ENCODE results near the gene C9orf152. TPM values are rescaled to one million over a fixed set of nuclear protein-coding genes. Genes with fewer than 3 reads are reported as not detected.

The C9orf152 gene
- total and polyA plus RNA-seq, 2 of the 13 experiments (the other 11 are each of a cell fraction or from before 2014, with no cell fraction given): 0.24 to 0.48 TPM

GRCh38 chr9:110256380-110257096, 48.6 kb upstream of the C9orf152 start, which contains the start of gene TXN (continued):
- TF ChIP-seq KDM2A (CRISPR knock-in tag; IDR thresholded peaks at IDR 0.05; ENCODE audit: borderline replicate concordance, low read depth): peak; percentile 15; the same call in 1 of the 2 replicates
- TF ChIP-seq ZNF879 (CRISPR knock-in tag; IDR thresholded peaks at IDR 0.05): no peak
- TF ChIP-seq ZNF230 (CRISPR knock-in tag; IDR thresholded peaks at IDR 0.05): no peak
- peak in 1 of 2 experiments; percentile 57; a peak in 1 of 4 replicates for TF ChIP-seq KLF16 (CRISPR knock-in tag; IDR thresholded peaks at IDR 0.05)
- TF ChIP-seq ATF7-NPFF (CRISPR knock-in tag; IDR thresholded peaks at IDR 0.05; ENCODE audit: low read depth): peak; percentile 46; the same call in 1 of the 2 replicates
- TF ChIP-seq FOXP1 (IDR thresholded peaks at IDR 0.05): no peak
- TF ChIP-seq FOXP1 (CRISPR knock-in tag; IDR thresholded peaks at IDR 0.05): 0 out of 2 replicates have a peak, but pooled peaks have one; percentile 30
- peak; percentile 26; the same call in 1 of the 2 replicates for TF ChIP-seq ZNF563 (CRISPR knock-in tag; IDR thresholded peaks at IDR 0.05)
- TF ChIP-seq TP53 (CRISPR knock-in tag; conservative IDR thresholded peaks at IDR 0.05): no peak
- peak; percentile 82; the same call in 1 of the 2 replicates for TF ChIP-seq ZNF772 (CRISPR knock-in tag; IDR thresholded peaks at IDR 0.05)
- no peak for TF ChIP-seq ZFP36L1 (CRISPR knock-in tag; IDR thresholded peaks at IDR 0.05)
- no peak for TF ChIP-seq ZNF296 (CRISPR knock-in tag; conservative IDR thresholded peaks at IDR 0.05)
- TF ChIP-seq SIN3B (IDR thresholded peaks at IDR 0.05; ENCODE audit: low read length): no peak
- TF ChIP-seq STAT5B (CRISPR knock-in tag; IDR thresholded peaks at IDR 0.05): no peak
- no peak for TF ChIP-seq ZNF776 (CRISPR knock-in tag; IDR thresholded peaks at IDR 0.05)
- TF ChIP-seq ZNF580 (CRISPR knock-in tag; IDR thresholded peaks at IDR 0.05; ENCODE audit: borderline replicate concordance, low read depth): no peak; the same call in 1 of the 2 replicates
- no peak for TF ChIP-seq HNF4A (CRISPR knock-in tag; IDR thresholded peaks at IDR 0.05)
- no peak for TF ChIP-seq NFRKB (IDR thresholded peaks at IDR 0.05)
- no peak for TF ChIP-seq NPAS2 (CRISPR knock-in tag; IDR thresholded peaks at IDR 0.05; ENCODE audit: borderline replicate concordance)
- no peak for TF ChIP-seq ZNF83 (CRISPR knock-in tag; IDR thresholded peaks at IDR 0.05; ENCODE audit: borderline replicate concordance)
- no peak for TF ChIP-seq FOXO4 (CRISPR knock-in tag; conservative IDR thresholded peaks at IDR 0.05)
- TF ChIP-seq U2AF1 (optimal IDR thresholded peaks at IDR 0.05; ENCODE audit: low read depth, low read length): no peak
- no peak for TF ChIP-seq SMYD3 (CRISPR knock-in tag; IDR thresholded peaks at IDR 0.05)

All from HepG2 (cell line).